T-helper 1 cell treated with Interleukin-12 subunit alpha and Interleukin-12 subunit beta and Interleukin-4 antibody, amounts not matched to agents 30 ng/mL and 1 ng/mL, for 36 hours (primary cell): ENCODE results near the gene NSUN4. TPM values are rescaled to one million over a fixed set of nuclear protein-coding genes. Genes with fewer than 3 reads are reported as not detected.
"Not testable (repeated sequence)": the region's sequence is repeated elsewhere in the genome, so short reads cannot be mapped to it uniquely, and the experiment has no call there.

Source experiments
- intact Hi-C: fragments of 100-400 bp; cut with micrococcal nuclease; formaldehyde crosslinking; loops from one replicate; pipeline ENCODE4 v1.15.1; 2024
- total RNA-seq: library from RNA; stranded (reverse); gene quantifications from 2 replicates; pipeline ENCODE4 v1.2.3, GENCODE V29; 2022

The NSUN4 gene
- total RNA-seq, 1 donor from 2014 or later = 28.7 TPM

DNA sequence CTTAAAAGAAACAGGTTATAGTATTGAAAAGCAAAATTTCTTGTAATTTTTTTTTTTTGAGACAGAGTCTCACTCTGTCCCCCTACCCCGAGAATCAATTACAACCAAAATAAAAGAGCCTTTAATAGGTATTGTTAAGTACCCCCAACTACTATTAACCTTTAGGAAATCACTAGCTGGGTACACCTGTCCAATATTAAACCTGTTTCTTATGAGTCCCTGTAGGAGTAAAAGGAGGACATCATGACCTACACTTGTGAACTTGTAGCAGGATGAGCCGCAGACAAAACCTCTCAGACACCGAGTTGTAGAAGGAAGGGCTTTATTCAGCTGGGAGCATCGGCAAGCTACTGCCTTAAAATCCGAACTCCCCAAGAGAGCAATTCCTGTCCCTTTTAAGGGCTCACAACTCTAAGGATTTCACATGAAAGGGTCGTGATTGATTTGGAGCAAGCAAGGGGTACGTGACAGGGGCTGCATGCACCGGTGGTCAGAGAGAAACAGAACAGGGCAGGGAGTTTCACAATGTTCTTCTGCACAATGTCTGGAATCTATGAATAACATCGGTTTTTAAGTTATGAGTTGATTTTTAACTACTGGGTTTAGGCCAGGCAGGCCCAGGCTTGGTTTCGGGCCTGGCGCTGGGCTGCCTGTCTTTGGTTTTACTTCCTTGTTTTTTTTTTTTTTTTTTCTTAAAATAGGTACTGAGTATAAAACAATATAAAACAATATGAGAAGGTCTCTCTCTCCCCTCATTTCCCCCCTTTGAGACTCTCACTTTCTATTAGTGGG lies 15.1 kb upstream of the NSUN4 start:
- intact Hi-C loops = not testable (repeated sequence)

DNA sequence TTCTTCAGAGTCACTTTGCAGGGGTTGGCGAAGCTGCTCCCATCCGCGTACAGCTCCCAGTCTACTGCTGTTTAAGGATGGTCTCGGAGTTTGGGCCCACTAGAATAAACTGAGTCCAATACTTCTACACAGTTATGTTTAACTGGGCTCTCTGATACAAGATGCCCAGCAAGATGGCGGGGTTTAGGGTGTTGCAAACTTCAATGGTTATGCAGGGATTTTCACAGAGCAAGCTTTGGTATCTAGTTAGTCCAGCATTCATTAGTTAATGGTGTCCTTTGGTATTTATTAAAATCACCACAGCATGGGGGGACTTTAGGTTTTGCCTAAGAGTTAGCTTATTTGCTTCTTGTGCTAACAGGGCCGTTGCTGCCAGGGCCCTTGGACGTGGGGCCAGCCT lies 12.4 kb upstream of the NSUN4 start:
- intact Hi-C loops = not testable (repeated sequence)

DNA sequence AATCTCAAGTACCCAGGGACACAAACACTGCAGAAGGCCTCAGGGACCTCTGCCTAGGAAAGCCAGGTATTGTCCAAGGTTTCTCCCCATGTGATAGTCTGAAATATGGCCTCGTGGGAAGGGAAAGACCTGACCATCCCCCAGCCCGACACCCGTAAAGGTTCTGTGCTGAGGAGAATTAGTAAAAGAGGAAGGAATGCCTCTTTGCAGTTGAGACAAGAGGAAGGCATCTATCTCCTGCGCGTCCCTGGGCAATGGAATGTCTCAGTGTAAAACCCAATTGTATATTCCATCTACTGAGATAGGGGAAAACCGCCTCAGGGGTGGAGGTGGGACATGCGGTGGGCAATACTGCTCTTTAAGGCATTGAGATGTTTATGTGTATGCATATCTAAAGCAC lies 10.8 kb upstream of the NSUN4 start:
- intact Hi-C loops = not testable (repeated sequence)

DNA sequence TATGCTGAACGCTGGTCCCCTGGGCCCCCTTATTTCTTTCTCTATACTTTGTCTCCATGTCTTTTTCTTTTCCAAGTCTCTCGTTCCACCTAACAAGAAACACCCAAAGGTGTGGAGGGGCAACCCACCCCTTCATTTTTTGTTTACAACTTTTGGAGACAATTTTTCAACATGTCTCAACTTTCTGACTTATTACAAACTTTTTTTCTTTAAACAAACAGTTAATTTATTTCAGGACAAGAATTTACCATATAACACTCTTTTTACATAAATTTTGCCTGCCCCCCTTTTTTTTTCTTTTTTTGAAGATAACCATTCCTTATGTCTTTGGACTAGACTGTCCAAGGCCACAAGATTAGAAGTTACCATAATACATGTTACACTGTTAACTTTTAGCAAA lies 10.2 kb upstream of the NSUN4 start:
- intact Hi-C loops = not testable (repeated sequence)

DNA sequence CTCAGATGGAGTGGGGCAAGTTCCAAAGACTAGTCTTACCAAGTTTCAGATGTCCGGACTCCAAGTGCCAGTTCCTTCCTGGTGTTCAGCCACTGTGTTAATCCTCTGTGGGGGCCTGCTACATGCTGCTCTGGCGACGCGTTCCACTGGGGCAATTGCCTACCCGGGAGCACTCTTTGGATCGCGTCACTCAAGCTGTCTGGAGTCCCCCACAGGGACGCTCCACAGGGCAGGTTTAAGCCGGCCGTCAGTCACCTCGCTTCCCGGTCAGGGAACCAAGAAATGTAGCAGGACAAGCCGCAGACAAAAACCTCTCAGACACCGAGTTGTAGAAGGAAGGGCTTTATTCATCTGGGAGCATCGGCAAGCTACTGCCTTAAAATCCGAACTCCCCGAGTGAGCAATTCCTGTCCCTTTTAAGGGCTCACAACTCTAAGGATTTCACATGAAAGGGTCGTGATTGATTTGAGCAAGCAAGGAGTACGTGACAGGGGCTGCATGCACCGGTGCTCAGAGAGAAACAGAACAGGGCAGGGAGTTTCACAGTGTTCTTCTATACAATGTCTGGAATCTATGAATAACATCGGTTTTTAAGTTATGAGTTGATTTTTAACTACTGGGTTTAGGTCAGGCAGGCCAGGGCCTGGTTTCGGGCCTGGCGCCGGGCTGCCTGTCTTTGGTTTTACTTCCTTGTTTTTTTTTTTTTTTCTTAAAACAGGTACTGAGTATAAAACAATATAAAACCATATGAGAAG lies 8.6 kb upstream of the NSUN4 start:
- intact Hi-C loops = not testable (repeated sequence)

DNA sequence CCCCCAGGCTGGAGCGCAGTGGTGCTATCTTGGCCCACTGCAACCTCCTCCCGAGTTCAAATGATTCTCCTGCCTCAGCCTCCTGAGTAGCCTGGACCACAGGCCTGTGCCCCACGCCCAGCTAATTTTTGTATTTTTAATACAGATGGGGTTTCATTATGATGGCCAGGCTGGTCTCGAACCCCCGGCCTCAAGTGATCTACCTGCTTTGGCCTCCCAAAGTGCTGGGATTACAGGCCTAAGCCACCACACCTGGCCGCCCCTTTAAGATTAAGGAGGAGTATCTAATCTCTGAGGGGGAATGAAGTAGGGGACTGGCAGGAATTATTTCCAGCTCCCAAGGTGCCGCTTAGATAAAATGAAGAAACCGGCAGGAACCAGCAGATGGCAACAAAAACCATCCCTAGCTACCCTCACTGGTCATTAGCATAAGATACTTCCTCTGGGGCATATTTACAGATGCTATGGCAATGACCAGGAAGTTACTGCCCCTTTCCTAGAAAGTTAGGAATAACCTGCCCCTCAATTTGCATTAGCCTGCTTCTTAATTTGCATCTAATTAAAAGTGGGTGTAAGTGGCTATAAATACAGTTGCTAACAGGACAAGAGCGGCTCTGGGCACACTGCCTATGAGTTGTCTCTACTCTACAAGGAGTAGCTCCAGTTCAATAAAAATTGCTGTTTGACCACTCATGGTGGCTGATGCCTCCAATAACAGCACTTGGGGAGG lies 7.1 kb upstream of the NSUN4 start:
- intact Hi-C loops = no loop called here

DNA sequence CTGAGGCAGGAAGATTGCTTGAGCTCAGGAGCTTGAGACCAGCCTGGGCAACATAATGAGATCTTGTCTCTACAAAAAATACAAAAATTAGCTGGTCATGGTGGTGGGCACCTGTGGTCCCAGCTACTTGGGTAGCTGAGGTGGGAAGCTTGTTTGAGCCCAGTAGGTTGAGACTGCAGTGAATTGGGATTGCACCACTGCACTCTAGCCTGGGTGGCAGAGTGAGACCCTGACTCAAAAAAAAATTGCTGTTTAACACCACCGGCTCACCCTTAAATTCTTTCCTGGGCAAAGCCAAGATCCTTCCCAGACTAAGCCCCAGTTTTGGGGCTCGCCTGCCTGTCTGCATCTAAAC lies 6.6 kb upstream of the NSUN4 start:
- intact Hi-C loops = no loop called here

DNA sequence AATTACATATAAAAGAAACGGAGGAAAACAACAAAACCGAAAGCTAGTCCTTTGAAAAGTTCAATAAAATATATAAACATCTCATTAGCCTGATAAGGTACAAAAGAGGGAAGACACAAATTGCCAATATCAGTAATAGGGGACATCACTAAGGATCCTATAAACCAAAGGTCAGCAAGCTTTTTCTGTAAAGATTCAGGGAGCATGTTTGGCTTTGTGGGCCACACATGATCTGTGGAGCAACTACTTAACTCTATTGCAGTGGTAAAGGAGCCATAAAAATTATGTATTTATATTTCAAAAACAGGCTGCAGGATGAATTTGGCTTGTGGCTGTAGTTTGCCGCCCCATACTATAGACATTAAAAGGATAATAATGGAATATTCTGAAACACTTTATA lies 5.5 kb upstream of the NSUN4 start:
- intact Hi-C loops = no loop called here

DNA sequence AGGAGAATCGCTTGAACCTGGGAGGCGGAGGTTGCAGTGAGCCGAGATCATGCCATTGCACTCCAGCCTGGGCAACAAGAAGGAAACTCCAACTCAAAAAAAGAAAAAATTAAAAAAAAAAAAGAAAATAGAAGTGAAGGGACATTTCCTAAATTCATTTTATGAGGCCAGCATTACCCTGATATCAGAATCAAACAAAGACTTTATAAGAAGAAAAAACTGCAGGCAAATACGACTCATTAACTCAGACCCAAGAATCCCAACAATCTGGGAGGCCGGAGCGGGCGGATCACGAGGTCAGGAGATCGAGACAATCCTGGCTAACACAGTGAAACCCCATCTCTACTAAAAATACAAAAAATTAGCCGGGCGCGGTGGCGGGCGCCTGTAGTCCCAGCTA lies 3.2 kb upstream of the NSUN4 start:
- intact Hi-C loops = not testable (repeated sequence)

DNA sequence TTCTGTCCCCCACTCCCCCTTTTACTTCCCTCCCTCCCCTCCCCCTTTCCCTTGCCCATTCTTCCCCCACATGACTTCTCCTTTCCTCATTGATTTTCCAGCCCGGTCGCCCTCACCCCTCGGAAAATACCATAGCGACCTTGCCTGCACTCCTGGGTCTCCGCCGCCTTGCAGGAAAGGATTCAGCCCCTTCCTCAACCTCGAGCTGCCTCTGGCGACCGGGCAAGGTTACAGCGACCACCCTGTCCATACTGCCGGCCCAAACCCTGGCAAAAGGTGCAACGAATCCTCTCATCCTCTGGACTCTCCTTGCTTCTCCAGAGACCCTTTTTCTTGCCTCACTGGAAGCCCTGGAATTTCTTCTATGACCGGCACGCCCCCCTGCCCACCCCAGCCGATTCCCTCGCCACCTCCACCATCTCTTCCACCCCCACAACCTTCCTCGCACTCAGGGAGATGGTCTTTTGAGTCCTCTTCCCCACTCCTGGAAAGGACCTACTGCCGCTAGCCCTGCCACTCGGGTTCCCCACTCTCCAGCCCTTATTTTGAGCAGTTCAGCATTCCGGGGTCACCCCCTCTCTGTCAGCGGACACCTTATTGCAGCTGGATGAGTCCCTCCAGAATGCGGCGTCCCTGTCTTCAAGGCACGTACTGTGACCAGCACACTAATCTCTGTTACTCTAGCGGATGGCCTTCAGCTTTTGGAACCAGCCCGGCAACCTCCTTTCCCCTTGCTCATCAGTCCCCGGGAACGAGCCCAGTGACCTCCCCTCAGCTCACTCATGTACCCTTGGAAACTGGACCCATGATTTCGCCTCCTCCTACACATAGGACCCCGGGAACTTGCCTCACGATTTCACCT lies 846 bp downstream of the NSUN4 start:
- intact Hi-C loops = loop anchor here (5.0 to 10.0 kb wide), 3 partner anchors 263 to 971 kb away; partner anchors contain the start of genes MKNK1, STIL and TESK2

DNA sequence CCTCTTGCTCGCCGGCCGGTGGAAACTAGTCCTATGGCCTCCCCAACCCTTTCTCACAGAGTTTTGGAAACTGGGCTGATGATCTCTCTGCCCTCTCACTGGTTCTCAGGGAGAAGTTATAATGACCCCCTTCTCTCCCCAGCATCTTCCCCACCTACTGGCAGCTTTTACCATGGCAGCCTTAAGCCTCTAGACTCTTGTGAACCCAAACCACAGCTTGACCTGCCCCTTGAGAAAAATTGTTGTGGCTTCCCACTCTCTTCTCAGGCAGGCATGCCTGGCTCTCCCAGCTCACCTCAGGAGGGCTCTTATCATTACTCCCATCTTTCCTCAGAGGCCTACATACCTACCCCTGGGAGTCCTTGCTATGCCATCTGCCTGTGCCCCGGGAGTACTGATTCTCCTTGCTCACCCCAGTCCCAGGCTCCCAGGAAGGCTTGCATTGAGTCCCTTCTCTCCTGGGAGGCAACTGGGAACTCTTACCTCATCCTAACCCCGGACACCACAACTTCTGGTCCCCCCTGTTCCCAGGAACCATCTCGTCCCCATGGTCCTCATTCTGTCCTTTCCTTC lies 1.6 kb downstream of the NSUN4 start:
- intact Hi-C loops = loop anchor here (5.0 to 10.0 kb wide), 3 partner anchors 263 to 970 kb away; partner anchors contain the start of genes MKNK1, STIL and TESK2

DNA sequence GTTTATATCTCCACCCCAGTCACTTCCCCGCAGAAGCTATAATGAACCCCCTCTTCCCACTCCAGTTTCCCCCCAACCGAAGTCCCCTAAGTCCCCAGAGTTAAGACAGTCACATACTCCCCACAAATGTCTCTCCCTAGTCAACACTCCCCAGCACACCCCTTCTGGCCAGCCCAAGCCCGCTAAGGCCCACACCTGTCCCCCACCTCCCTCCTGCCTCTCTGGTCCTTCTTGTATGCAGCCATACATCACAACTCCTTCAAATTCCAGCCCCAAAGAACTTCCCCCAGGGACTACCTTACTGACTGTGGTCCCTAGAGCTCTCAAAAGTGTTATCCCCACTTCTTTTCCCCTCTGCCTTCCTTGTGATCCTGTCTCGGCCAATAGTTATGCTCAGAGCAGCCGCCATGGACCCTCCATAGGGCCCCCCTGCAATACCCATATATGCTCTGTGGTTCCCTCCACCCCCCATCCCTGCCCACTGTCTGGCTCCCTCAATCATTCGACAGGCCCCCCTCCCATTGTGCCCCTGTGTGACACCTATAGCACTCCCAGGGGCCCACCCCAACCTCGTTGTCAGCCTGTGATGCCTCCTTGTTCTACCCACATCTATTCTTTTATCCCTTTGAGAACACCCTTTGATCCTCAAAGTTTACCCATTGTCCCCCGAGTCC lies 2.2 kb downstream of the NSUN4 start:
- intact Hi-C loops = loop anchor here (5.0 to 10.0 kb wide), 3 partner anchors 262 to 969 kb away; partner anchors contain the start of genes MKNK1, STIL and TESK2

DNA sequence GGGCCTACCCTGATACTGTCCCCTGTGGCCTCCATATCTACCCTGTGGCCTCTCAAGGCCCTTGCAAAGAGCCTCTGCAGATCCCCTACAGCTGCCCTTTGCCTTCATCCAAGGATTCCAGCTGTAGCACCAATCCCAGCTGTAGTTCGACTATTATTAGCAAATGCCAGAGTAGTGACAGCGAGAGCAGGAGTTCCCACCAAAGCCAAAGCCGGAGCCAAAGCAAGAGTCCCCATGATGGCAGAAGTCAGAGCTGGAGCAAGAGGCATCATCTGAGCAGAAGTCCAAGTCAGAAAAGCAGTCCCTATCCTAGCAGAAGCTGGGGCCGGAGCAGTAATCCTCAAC lies 2.7 kb downstream of the NSUN4 start:
- intact Hi-C loops = loop anchor here (5.0 to 10.0 kb wide), 3 partner anchors 261 to 969 kb away; partner anchors contain the start of genes MKNK1, STIL and TESK2

DNA sequence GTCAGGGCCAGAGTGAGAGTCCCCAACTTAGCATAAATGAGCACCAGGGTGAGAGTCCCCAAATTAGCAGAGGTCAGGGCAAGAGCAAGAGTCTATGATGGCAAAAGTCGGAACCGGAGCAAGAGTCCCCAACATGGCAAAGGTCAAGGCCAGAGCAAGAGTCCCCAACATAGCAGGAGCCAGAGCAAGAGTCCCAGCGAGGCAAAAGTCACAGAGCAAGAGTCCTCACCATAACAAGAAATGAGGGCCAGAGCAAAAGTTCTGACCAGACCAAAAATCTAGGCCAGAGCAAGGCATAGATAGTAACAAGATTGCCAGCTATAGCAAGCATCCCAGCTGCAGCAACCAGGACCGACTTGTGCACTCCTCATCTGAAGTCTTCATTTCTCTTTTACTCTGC lies 3.1 kb downstream of the NSUN4 start:
- intact Hi-C loops = loop anchor here (5.0 to 10.0 kb wide), 3 partner anchors 261 to 969 kb away; partner anchors contain the start of genes MKNK1, STIL and TESK2

DNA sequence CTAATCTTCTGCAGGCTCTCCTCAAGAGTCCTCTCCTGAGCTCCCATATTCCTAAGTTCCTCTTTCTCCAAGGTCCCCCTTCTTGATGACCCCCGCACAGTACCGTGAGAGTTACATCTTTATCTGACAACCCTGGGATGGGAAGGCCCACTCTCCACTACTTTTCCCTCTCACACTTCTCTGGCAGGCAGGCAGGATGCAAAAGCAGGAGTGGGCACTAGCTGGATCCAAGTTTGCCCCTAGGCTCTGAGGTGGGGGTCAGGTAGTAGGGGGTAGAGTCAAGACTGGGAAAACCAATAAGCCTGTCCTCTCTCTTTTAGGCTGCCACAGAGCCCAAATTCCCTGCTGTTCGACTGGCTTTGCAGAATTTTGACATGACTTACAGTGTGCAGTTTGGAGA lies 3.9 kb downstream of the NSUN4 start:
- intact Hi-C loops = loop anchor here (5.0 to 10.0 kb wide), 3 partner anchors 260 to 968 kb away; partner anchors contain the start of genes MKNK1, STIL and TESK2

DNA sequence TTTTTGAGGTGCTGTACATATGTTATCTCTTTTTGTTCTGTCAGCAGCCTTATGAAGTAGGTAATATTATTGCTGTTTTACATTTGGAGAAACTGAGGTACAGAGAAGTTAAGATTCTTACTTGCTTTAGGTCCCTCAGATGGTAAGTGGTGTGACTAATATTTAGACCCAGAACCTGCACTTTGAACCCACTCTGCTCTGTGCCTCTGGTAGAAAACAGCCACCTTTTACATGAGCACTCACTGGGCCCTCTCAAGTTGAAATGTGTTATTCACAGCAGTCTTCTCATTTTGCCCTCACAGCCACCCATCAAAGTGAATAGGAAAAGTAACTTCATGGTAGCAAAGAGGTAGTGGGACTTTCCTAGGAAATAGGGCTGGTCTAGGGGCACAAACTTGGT lies 4.7 kb downstream of the NSUN4 start:
- intact Hi-C loops = loop anchor here (5.0 to 10.0 kb wide), 2 partner anchors 58 to 260 kb away; partner anchors contain the start of gene MKNK1

DNA sequence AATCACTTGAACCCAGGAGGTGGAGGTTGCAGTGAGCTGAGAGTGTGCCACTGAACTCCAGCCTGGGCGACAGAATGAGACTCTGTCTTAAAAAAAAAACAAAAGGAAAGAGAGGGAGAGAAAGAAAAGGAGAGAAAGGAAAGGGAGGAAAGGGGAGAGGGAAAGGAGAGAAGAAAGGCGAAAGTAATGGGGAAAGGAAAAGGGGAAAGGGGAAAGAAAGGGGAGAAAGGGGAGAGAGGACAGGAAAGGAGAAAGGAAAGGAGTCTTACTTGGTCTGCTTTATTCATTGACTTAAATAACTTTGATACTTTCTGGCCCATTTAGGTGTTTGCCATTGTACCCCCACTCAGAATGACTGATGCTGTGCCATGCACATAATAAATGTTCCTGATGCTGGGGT lies 11.8 kb downstream of the NSUN4 start:
- intact Hi-C loops = no loop called here

DNA sequence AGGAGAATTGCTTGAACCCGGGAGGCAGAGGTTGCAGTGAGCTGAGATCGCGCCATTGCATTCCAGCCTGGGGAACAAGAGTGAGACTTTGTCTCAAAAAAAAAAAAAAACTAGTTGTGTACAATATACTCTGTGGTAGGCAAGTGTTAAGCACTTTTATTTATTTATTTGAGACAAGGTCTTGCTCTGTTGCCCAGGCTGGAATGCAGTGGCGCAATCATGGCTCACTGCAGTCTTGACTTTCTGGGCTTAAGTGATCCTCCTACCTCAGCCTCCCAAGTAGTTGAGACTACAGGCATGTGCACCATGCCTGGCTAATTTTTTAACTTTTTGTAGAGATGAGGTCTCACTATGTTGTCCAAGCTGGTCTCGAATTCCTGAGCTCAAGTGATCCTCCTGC lies 15.3 kb downstream of the NSUN4 start:
- intact Hi-C loops = not testable (repeated sequence)

DNA sequence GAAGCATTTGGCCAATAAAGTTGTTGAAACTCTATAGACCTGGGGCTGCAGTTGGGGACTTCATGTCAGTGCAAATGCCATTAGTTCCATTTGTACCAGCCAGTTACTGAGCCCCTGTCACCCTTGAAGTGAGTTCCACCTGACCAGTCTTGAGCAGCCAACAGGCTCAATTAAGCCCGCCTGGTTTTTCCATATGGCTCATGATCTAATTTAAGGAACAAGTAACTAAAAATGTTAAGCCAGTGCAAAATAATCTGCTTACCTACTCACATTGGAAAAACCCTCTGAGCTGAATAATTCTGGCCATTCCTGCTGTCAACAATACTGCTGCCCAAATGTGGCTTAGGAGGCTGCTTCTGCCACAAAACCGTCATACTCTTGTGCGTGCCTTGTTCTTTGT lies 21.6 kb downstream of the NSUN4 start:
- intact Hi-C loops = no loop called here

DNA sequence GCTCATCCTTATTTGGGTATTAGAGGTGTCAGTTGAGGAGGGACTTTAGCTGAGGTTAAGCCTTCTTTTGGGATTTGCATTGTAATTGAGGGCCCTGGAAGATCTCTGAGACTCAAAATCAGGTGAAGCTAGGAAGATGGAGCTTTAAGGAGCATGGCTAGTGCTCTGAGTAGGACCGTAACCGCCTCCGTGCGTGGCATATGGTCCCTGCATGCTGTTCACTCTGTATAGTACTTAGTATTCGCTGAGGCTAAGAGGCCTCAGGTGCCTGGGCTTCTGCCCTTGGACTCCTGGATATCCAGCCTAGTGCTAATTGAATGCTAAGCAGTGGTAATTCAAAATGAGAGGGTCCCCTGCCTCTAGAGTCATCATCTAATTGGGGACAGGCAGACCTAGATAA lies 22.5 kb downstream of the NSUN4 start:
- intact Hi-C loops = no loop called here
